ENCODE results near the gene DLG2.
"Not testable (repeated sequence)": the region's sequence is repeated elsewhere in the genome, so short reads cannot be mapped to it uniquely, and the experiment has no call there.

The DLG2 gene

GRCh38 chr11:84333221-84333620 lies 1293.9 kb downstream of the DLG2 start:
- no peak overlapping the region for H3K4me3 ChIP-seq (ENCODE audit: insufficient read depth, low read depth, low read length, poor library complexity, severe bottlenecking)
- no peak for DNase-seq
- H3K4me1 ChIP-seq (ENCODE audit: control insufficient read depth, insufficient read depth, low read length, poor library complexity, severe bottlenecking): no peaks in the 10 kb centered on the region
- no peak overlapping the region for H3K27ac ChIP-seq (ENCODE audit: insufficient read depth, low read length, poor library complexity, severe bottlenecking)
- H3K9me3 ChIP-seq (ENCODE audit: control insufficient read depth, low read length): no peaks in the 10 kb centered on the region
- H3K36me3 ChIP-seq (ENCODE audit: control insufficient read depth, insufficient read depth, low read length): no peaks in the 10 kb centered on the region
- H3K27me3 ChIP-seq (replicated peaks; ENCODE audit: control insufficient read depth, insufficient read depth, low read length, poor library complexity, severe bottlenecking): no peaks in the 10 kb centered on the region

- H3K27me3 ChIP-seq (replicated peaks; ENCODE audit: control insufficient read depth, insufficient read depth, low read length, poor library complexity, severe bottlenecking): no peaks in the 10 kb centered on the region
- no peaks in the 10 kb centered on the region for H3K9me3 ChIP-seq (ENCODE audit: control insufficient read depth, low read length)
- no peak overlapping the region for H3K4me3 ChIP-seq (ENCODE audit: insufficient read depth, low read depth, low read length, poor library complexity, severe bottlenecking)
- no peak for DNase-seq
- H3K27ac ChIP-seq (ENCODE audit: insufficient read depth, low read length, poor library complexity, severe bottlenecking): no peak overlapping the region
- no peaks in the 10 kb centered on the region for H3K4me1 ChIP-seq (ENCODE audit: control insufficient read depth, insufficient read depth, low read length, poor library complexity, severe bottlenecking)
- no peaks in the 10 kb centered on the region for H3K36me3 ChIP-seq (ENCODE audit: control insufficient read depth, insufficient read depth, low read length)
Measured at GRCh38 chr11:84322211-84322610, 1304.9 kb downstream of the DLG2 start.

GRCh38 chr11:84319863-84320262 lies 1307.3 kb downstream of the DLG2 start:
- Histone ChIP-seq H3K4me1 (ENCODE audit: control insufficient read depth, insufficient read depth, low read length, poor library complexity, severe bottlenecking) (no peaks in the 10 kb centered on the region), H3K27ac (ENCODE audit: insufficient read depth, low read length, poor library complexity, severe bottlenecking) (no peak overlapping the region), H3K27me3 (replicated peaks; ENCODE audit: control insufficient read depth, insufficient read depth, low read length, poor library complexity, severe bottlenecking) (no peaks in the 10 kb centered on the region), H3K36me3 (ENCODE audit: control insufficient read depth, insufficient read depth, low read length) (no peaks in the 10 kb centered on the region), H3K4me3 (ENCODE audit: insufficient read depth, low read depth, low read length, poor library complexity, severe bottlenecking) (no peak overlapping the region), H3K9me3 (ENCODE audit: control insufficient read depth, low read length) (no peaks in the 10 kb centered on the region)
- DNase-seq: no peak

- no peaks in the 10 kb centered on the region for H3K27me3 ChIP-seq (replicated peaks; ENCODE audit: control insufficient read depth, insufficient read depth, low read length, poor library complexity, severe bottlenecking)
- DNase-seq: no peak
- H3K27ac ChIP-seq (ENCODE audit: insufficient read depth, low read length, poor library complexity, severe bottlenecking): no peak overlapping the region
- H3K4me1 ChIP-seq (ENCODE audit: control insufficient read depth, insufficient read depth, low read length, poor library complexity, severe bottlenecking): no peaks in the 10 kb centered on the region
- H3K9me3 ChIP-seq (ENCODE audit: control insufficient read depth, low read length): no peaks in the 10 kb centered on the region
- no peaks in the 10 kb centered on the region for H3K36me3 ChIP-seq (ENCODE audit: control insufficient read depth, insufficient read depth, low read length)
- H3K4me3 ChIP-seq (ENCODE audit: insufficient read depth, low read depth, low read length, poor library complexity, severe bottlenecking): no peak overlapping the region
Measured at GRCh38 chr11:84316866-84317555, 1310.1 kb downstream of the DLG2 start.

GRCh38 chr11:84313830-84314359 lies 1313.2 kb downstream of the DLG2 start:
- no peak overlapping the region for H3K4me3 ChIP-seq (ENCODE audit: insufficient read depth, low read depth, low read length, poor library complexity, severe bottlenecking)
- H3K27me3 ChIP-seq (replicated peaks; ENCODE audit: control insufficient read depth, insufficient read depth, low read length, poor library complexity, severe bottlenecking): no peaks in the 10 kb centered on the region
- H3K36me3 ChIP-seq (ENCODE audit: control insufficient read depth, insufficient read depth, low read length): no peaks in the 10 kb centered on the region
- H3K9me3 ChIP-seq (ENCODE audit: control insufficient read depth, low read length): no peaks in the 10 kb centered on the region
- DNase-seq: no peak
- no peak overlapping the region for H3K27ac ChIP-seq (ENCODE audit: insufficient read depth, low read length, poor library complexity, severe bottlenecking)
- H3K4me1 ChIP-seq (ENCODE audit: control insufficient read depth, insufficient read depth, low read length, poor library complexity, severe bottlenecking): no peaks in the 10 kb centered on the region

GRCh38 chr11:84310268-84310667 lies 1316.9 kb downstream of the DLG2 start:
- H3K36me3 ChIP-seq (ENCODE audit: control insufficient read depth, insufficient read depth, low read length): no peaks in the 10 kb centered on the region
- H3K9me3 ChIP-seq (ENCODE audit: control insufficient read depth, low read length): no peaks in the 10 kb centered on the region

GRCh38 chr11:84308491-84308890 lies 1318.7 kb downstream of the DLG2 start:
- H3K4me1 ChIP-seq (ENCODE audit: control insufficient read depth, insufficient read depth, low read length, poor library complexity, severe bottlenecking); H3K9me3 ChIP-seq (ENCODE audit: control insufficient read depth, low read length); DNase-seq; H3K4me3 ChIP-seq (ENCODE audit: insufficient read depth, low read depth, low read length, poor library complexity, severe bottlenecking); H3K36me3 ChIP-seq (ENCODE audit: control insufficient read depth, insufficient read depth, low read length); H3K27ac ChIP-seq (ENCODE audit: insufficient read depth, low read length, poor library complexity, severe bottlenecking); H3K27me3 ChIP-seq (replicated peaks; ENCODE audit: control insufficient read depth, insufficient read depth, low read length, poor library complexity, severe bottlenecking): not testable (repeated sequence)

More at GRCh38 chr11:84310268-84310667, 1316.9 kb downstream of the DLG2 start:
- no peak overlapping the region for H3K4me3 ChIP-seq (ENCODE audit: insufficient read depth, low read depth, low read length, poor library complexity, severe bottlenecking)
- H3K27me3 ChIP-seq (replicated peaks; ENCODE audit: control insufficient read depth, insufficient read depth, low read length, poor library complexity, severe bottlenecking): no peaks in the 10 kb centered on the region
- no peak for DNase-seq
- no peaks in the 10 kb centered on the region for H3K4me1 ChIP-seq (ENCODE audit: control insufficient read depth, insufficient read depth, low read length, poor library complexity, severe bottlenecking)
- no peak overlapping the region for H3K27ac ChIP-seq (ENCODE audit: insufficient read depth, low read length, poor library complexity, severe bottlenecking)

GRCh38 chr11:84300092-84300491 lies 1327.1 kb downstream of the DLG2 start:
- H3K36me3 ChIP-seq (ENCODE audit: control insufficient read depth, insufficient read depth, low read length): no peaks in the 10 kb centered on the region
- no peak for DNase-seq
- no peaks in the 10 kb centered on the region for H3K9me3 ChIP-seq (ENCODE audit: control insufficient read depth, low read length)
- no peaks in the 10 kb centered on the region for H3K4me1 ChIP-seq (ENCODE audit: control insufficient read depth, insufficient read depth, low read length, poor library complexity, severe bottlenecking)
- no peak overlapping the region for H3K27ac ChIP-seq (ENCODE audit: insufficient read depth, low read length, poor library complexity, severe bottlenecking)
- no peak overlapping the region for H3K4me3 ChIP-seq (ENCODE audit: insufficient read depth, low read depth, low read length, poor library complexity, severe bottlenecking)
- no peaks in the 10 kb centered on the region for H3K27me3 ChIP-seq (replicated peaks; ENCODE audit: control insufficient read depth, insufficient read depth, low read length, poor library complexity, severe bottlenecking)

- H3K27me3 ChIP-seq (replicated peaks; ENCODE audit: control insufficient read depth, insufficient read depth, low read length, poor library complexity, severe bottlenecking): no peaks in the 10 kb centered on the region
- DNase-seq: no peak
- no peaks in the 10 kb centered on the region for H3K36me3 ChIP-seq (ENCODE audit: control insufficient read depth, insufficient read depth, low read length)
- H3K4me1 ChIP-seq (ENCODE audit: control insufficient read depth, insufficient read depth, low read length, poor library complexity, severe bottlenecking): no peaks in the 10 kb centered on the region
- no peak overlapping the region for H3K27ac ChIP-seq (ENCODE audit: insufficient read depth, low read length, poor library complexity, severe bottlenecking)
- H3K4me3 ChIP-seq (ENCODE audit: insufficient read depth, low read depth, low read length, poor library complexity, severe bottlenecking): no peak overlapping the region
- H3K9me3 ChIP-seq (ENCODE audit: control insufficient read depth, low read length): no peaks in the 10 kb centered on the region
Measured at GRCh38 chr11:84297570-84297969, 1329.6 kb downstream of the DLG2 start.

GRCh38 chr11:84295815-84296214 lies 1331.3 kb downstream of the DLG2 start:
- no peak for DNase-seq
- H3K4me3 ChIP-seq (ENCODE audit: insufficient read depth, low read depth, low read length, poor library complexity, severe bottlenecking): no peak overlapping the region
- H3K27me3 ChIP-seq (replicated peaks; ENCODE audit: control insufficient read depth, insufficient read depth, low read length, poor library complexity, severe bottlenecking): no peaks in the 10 kb centered on the region
- H3K36me3 ChIP-seq (ENCODE audit: control insufficient read depth, insufficient read depth, low read length): no peaks in the 10 kb centered on the region
- H3K9me3 ChIP-seq (ENCODE audit: control insufficient read depth, low read length): no peaks in the 10 kb centered on the region
- H3K4me1 ChIP-seq (ENCODE audit: control insufficient read depth, insufficient read depth, low read length, poor library complexity, severe bottlenecking): no peaks in the 10 kb centered on the region
- H3K27ac ChIP-seq (ENCODE audit: insufficient read depth, low read length, poor library complexity, severe bottlenecking): no peak overlapping the region

All from effector memory CD4-positive, alpha-beta T cell (primary cell).